Left ventricle myocardium inferior (tissue), 1 donor: ENCODE measurements around the gene MCF2L2. TPM values are rescaled to one million over a fixed set of nuclear protein-coding genes. Genes with fewer than 3 reads are reported as not detected.

ENCODE experiments used
- DNase-seq: peaks from one replicate; pipeline ENCODE4 v3.0.0-alpha.2; 2020
- H3K27ac ChIP-seq: fragments of 200-600 bp; replicated peaks from 2 replicates; pipeline ENCODE4 v1.8.0; 2021
- H3K27me3 ChIP-seq: fragments of 200-600 bp; 2 replicates; pipeline ENCODE4 v1.8.0; 2021; ENCODE audit warnings: low read depth
- H3K36me3 ChIP-seq: fragments of 200-600 bp; 2 replicates; pipeline ENCODE4 v1.8.0; 2021
- H3K4me1 ChIP-seq: fragments of 200-600 bp; 2 replicates; pipeline ENCODE4 v1.8.0; 2021
- H3K4me3 ChIP-seq: fragments of 200-600 bp; 2 replicates; pipeline ENCODE4 v1.8.0; 2021; ENCODE audit warnings: mild to moderate bottlenecking, moderate library complexity
- H3K9me3 ChIP-seq: fragments of 200-600 bp; replicated peaks from 2 replicates; pipeline ENCODE4 v1.8.0; 2021
- CTCF ChIP-seq: fragments of 200-600 bp; IDR thresholded peaks from 2 replicates; pipeline ENCODE4 v1.8.0; 2021; ENCODE audit warnings: antibody characterized with exemption, mild to moderate bottlenecking, borderline replicate concordance
- intact Hi-C: fragments of 100-400 bp; cut with micrococcal nuclease; formaldehyde crosslinking; loops from one replicate; pipeline ENCODE4 v1.11.0; 2022
- total RNA-seq: library from RNA; stranded (reverse); fragmentation: NEBNext Ultra II Directional; extraction: Animal tissue kit (Norgen Biotek cat#: 25700); gene quantifications from one replicate; pipeline ENCODE4 v1.2.1, GENCODE V29; 2021
- donor health status: DM: no; HTN: yes; CAD: no; lungs with severe emphysema.

The MCF2L2 gene
- total RNA-seq, 1 donor from 2014 or later, result 0.91 TPM

- peak overlapping the region; percentile 61 for H3K27ac ChIP-seq
- DNase-seq, result no peak
Measured at GRCh38 chr3:183265834-183266417, 162.5 kb downstream of the MCF2L2 start.

GRCh38 chr3:183265157-183265642 is 163.2 kb downstream of the MCF2L2 start:
- Histone ChIP-seq H3K4me1 (peaks cover 13% of the 10 kb centered on the region), H3K36me3 (peaks cover 10% of the 10 kb centered on the region), H3K4me3 (peak overlapping the region; percentile 22)

More at GRCh38 chr3:183265834-183266417, 162.5 kb downstream of the MCF2L2 start:
- Histone ChIP-seq H3K36me3 (peaks cover 14% of the 10 kb centered on the region), H3K4me1 (peaks cover 13% of the 10 kb centered on the region), H3K27me3 (no peaks in the 10 kb centered on the region), H3K4me3 (no peak overlapping the region), H3K9me3 (no peaks in the 10 kb centered on the region)
- no peak for TF ChIP-seq CTCF
- intact Hi-C loops, result no loop called here

GRCh38 chr3:183264268-183264667 is 164.2 kb downstream of the MCF2L2 start:
- peaks cover under 1% of the 10 kb centered on the region for H3K36me3 ChIP-seq
- no peak for TF ChIP-seq CTCF
- H3K27ac ChIP-seq, result no peak overlapping the region
- DNase-seq, result no peak
- no peak overlapping the region for H3K4me3 ChIP-seq
- H3K9me3 ChIP-seq, result no peaks in the 10 kb centered on the region
- intact Hi-C loops, result no loop called here
- H3K27me3 ChIP-seq, result no peaks in the 10 kb centered on the region
- H3K4me1 ChIP-seq, result peaks cover 20% of the 10 kb centered on the region

More at GRCh38 chr3:183265157-183265642, 163.2 kb downstream of the MCF2L2 start:
- intact Hi-C loops, result no loop called here
- no peaks in the 10 kb centered on the region for H3K27me3 ChIP-seq
- no peak for TF ChIP-seq CTCF
- peak overlapping the region; percentile 61 for H3K27ac ChIP-seq
- peak; percentile 32 for DNase-seq
- no peaks in the 10 kb centered on the region for H3K9me3 ChIP-seq

GRCh38 chr3:183262875-183263378 is 165.5 kb downstream of the MCF2L2 start:
- no peaks in the 10 kb centered on the region for H3K27me3 ChIP-seq
- H3K4me3 ChIP-seq, result no peak overlapping the region
- H3K27ac ChIP-seq, result no peak overlapping the region
- no peak for DNase-seq
- no peaks in the 10 kb centered on the region for H3K36me3 ChIP-seq
- intact Hi-C loops, result no loop called here
- TF ChIP-seq CTCF, result no peak
- no peaks in the 10 kb centered on the region for H3K9me3 ChIP-seq
- peaks cover 22% of the 10 kb centered on the region for H3K4me1 ChIP-seq

- intact Hi-C loops, result no loop called here
- Histone ChIP-seq H3K4me1 (peaks cover 22% of the 10 kb centered on the region), H3K4me3 (no peak overlapping the region), H3K27ac (no peak overlapping the region), H3K27me3 (no peaks in the 10 kb centered on the region), H3K9me3 (no peaks in the 10 kb centered on the region), H3K36me3 (no peaks in the 10 kb centered on the region)
- TF ChIP-seq CTCF, result no peak
- no peak for DNase-seq
Measured at GRCh38 chr3:183261151-183261724, 167.2 kb downstream of the MCF2L2 start.
